ENCODE results near the gene GJC1. TPM values are rescaled to one million over a fixed set of nuclear protein-coding genes. Genes with fewer than 3 reads are reported as not detected.
A peak's percentile ranks its signal among the peaks of the same experiment; 100 is the strongest.

The GJC1 gene
- total and polyA plus RNA-seq, 2 donors (not counting 3 experiments of a cell fraction or from before 2014, with no cell fraction given) = 13.8 to 39.7 TPM

DNA sequence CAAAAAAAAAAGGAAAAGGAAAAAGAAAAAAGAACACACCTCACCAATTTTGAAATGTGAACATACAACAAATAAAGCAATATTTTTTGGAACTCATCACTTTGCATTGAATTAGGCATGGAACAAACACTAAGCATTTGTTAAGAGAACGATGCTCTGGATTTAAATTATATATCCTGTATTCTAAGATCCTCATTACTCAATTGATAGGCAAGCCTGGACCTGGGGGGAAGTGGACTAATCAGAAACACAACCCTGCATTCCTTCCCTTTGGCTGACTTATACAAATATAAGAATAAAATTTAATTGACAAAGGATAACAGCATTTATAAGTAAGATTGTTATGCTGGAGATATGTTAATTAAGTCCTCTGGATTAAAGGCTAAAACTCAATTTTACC, 2.2 kb downstream of the GJC1 start:
- Histone ChIP-seq H4K20me1 (replicated peaks; ENCODE audit: control insufficient read depth, extremely low read depth, insufficient read depth, low read length) (no peaks in the 10 kb centered on the region), H3K9ac (replicated peaks; ENCODE audit: extremely low read depth, insufficient read depth, low read length) (no peak overlapping the region), H3K79me2 (ENCODE audit: control insufficient read depth, insufficient read depth, low read length) (peaks cover 58% of the 10 kb centered on the region), H3K4me1 (ENCODE audit: control insufficient read depth, extremely low read depth, insufficient read depth, low read length) (peaks cover 7% of the 10 kb centered on the region), H2AFZ (ENCODE audit: low read depth, low read length) (no peak overlapping the region), H3K9me3 (replicated peaks; ENCODE audit: control insufficient read depth, insufficient read depth, low read length) (no peaks in the 10 kb centered on the region), H3K36me3 (ENCODE audit: control insufficient read depth in 2 of 2, extremely low read depth in 1 of 2, insufficient read depth in 2 of 2, low read length in 2 of 2) (no peaks in the 10 kb centered on the region), H3K9me1 (replicated peaks; ENCODE audit: control insufficient read depth, extremely low read depth, insufficient read depth, low read length) (no peaks in the 10 kb centered on the region), H3K4me3 (replicated peaks in 1 of 3; ENCODE audit: insufficient read depth in 1 of 3, low read depth in 1 of 3, low read length in 3 of 3) (no peak overlapping the region), H3K27me3 (ENCODE audit: control insufficient read depth in 2 of 2, insufficient read depth in 2 of 2, low read length in 2 of 2) (no peaks in the 10 kb centered on the region), H3K4me2 (ENCODE audit: insufficient read depth, low read length) (peak overlapping the region; percentile 87), H3K27ac (ENCODE audit: insufficient read depth, low read depth, low read length) (no peak overlapping the region)
- CTCF ChIA-PET = interaction anchor here (1.8 kb wide), 1 partner anchor 49 kb away, joined by 14 read pairs; no protein-coding TSS in a partner anchor
- DNase-seq (ENCODE audit: low read depth, low spot score) (peak; percentile 19), FAIRE-seq (no peak)
- no TSS peak for BruUV-seq (replicated peaks)
- dilution Hi-C loops (cut with MboI; ENCODE audit: extremely low pct_ligation_motif_present, low sequenced_read_pairs) = no loop called here
- POLR2A ChIA-PET = no interaction called here
- no peak for TF ChIP-seq FOS (IDR thresholded peaks at IDR 0.05; ENCODE audit: borderline replicate concordance, insufficient read depth, low read length)
- no peak for TF ChIP-seq MYC (IDR thresholded peaks at IDR 0.05; ENCODE audit: low read depth, low read length)
- TF ChIP-seq GATA2 (IDR thresholded peaks at IDR 0.05; ENCODE audit: insufficient read depth, insufficient read length, low read depth, low read length) = no peak
- no peak for TF ChIP-seq JUN (IDR thresholded peaks at IDR 0.05; ENCODE audit: borderline replicate concordance, insufficient read depth, insufficient read length, low read depth)
- TF ChIP-seq, protein P1, sequence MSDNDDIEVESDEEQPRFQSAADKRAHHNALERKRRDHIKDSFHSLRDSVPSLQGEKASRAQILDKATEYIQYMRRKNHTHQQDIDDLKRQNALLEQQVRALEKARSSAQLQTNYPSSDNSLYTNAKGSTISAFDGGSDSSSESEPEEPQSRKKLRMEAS (IDR thresholded peaks at IDR 0.05; ENCODE audit: insufficient read depth, insufficient read length) = no peak
- no peak for TF ChIP-seq POLR2A (IDR thresholded peaks at IDR 0.05; ENCODE audit: low read depth, low read length)
- TF ChIP-seq POLR2AphosphoS5 (IDR thresholded peaks at IDR 0.05; ENCODE audit: insufficient read depth, low read depth, low read length) = no peak
- TF ChIP-seq EZH2 (IDR thresholded peaks at IDR 0.05; ENCODE audit: borderline replicate concordance, low read depth, low read length, severe bottlenecking) = no peak
- TF ChIP-seq, protein P2, sequence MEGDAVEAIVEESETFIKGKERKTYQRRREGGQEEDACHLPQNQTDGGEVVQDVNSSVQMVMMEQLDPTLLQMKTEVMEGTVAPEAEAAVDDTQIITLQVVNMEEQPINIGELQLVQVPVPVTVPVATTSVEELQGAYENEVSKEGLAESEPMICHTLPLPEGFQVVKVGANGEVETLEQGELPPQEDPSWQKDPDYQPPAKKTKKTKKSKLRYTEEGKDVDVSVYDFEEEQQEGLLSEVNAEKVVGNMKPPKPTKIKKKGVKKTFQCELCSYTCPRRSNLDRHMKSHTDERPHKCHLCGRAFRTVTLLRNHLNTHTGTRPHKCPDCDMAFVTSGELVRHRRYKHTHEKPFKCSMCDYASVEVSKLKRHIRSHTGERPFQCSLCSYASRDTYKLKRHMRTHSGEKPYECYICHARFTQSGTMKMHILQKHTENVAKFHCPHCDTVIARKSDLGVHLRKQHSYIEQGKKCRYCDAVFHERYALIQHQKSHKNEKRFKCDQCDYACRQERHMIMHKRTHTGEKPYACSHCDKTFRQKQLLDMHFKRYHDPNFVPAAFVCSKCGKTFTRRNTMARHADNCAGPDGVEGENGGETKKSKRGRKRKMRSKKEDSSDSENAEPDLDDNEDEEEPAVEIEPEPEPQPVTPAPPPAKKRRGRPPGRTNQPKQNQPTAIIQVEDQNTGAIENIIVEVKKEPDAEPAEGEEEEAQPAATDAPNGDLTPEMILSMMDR (IDR thresholded peaks at IDR 0.05; ENCODE audit: extremely low read depth in 1 of 2, insufficient read depth in 1 of 2, low read depth in 1 of 2, low read length in 2 of 2) = no peak
- intact Hi-C loops (cut with micrococcal nuclease) = loop anchor here (2.0 kb wide), 1 partner anchor 33 kb away; no protein-coding TSS in a partner anchor
